HK-2 (cell line): ENCODE results near the gene GID8.

Experiments used
- DNase-seq: peaks from one replicate; pipeline ENCODE4 v3.0.0-alpha.2; 2018; ENCODE audit not compliant: unreplicated experiment

GID8 gene

DNA sequence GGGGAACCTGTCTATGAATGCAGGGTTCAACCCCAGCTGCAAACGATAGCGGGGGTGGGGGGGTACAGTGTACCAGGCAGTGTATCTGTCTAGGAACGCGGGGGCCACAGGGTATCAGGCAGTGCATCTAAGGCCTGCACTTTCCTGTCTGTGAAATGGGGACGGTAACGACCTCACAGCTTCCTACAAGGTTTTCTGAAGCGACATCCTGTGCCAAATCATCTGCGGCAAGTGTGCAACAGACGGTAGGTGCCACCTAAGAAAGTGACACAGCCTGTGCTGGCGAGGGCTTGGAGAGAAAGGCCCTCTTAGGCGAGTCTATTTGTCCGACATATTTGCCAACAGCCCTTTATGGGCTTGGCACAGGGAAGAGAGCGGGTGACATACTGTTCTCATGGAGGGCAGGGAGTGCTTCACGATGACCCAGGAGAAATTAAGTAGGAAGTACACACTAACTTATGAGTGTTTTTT lies 15.5 kb upstream of the GID8 start:
- no peak for DNase-seq

DNA sequence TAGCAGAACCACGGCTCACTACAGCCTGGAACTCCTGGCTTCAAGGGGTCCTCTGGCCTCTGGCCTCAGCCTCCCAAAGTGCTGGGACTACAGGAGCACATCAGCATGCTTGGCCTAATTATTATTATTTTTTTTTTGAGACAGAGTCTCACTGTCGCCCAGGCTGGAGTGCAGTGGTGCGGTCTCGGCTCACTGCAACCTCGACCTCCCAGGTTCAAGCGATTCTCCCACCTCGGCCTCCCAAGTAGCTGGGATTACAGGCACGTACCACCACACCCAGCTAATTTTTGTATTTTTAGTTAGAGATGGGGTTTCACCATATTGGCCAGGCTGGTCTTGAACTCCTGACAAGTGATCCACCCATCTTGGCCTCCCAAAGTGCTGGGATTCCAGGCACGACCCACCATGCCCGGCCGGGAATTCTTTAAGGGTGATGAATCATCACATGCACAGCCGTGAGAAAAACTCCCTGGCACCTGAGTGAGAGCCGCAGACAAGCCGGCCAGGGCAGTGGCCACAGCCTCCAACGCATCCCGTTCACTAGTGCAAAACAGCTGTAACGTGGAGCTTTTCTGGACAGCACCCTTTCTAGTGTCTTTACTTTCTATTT lies 14.8 kb upstream of the GID8 start:
- peak; percentile 88 for DNase-seq

DNA sequence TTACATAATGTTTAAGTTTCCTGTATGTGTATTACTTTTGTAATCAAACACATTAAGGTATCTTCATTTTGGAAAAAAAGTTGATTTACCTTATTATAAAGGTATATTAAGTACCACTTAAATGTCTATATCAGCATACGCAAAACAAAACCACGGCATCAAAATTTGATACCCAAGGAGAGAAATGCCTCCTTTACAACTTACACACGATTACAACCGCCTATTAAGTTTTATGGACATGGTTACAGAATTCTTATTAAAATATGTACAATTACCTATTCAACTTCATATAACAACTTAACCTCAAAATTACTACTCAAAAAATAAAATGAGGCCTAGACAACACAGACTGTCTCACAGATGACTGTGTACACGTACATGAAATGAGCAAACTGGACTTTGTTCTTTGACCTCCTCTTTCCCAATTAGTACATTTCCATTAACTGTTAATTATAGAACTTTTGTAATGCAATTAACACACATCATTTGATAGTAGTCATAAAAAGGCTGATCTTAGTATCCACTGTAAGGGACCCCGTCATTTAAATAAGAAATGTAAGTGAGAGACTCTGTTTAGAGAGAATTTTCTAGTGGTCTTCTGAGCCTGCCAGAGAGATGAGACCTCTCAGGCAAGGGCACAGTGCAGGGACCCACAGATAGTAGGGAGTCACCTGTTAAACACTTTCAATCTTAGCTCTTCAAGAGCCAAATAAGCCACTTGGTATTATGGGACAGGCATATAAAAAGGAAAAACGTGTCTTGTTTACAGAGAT lies 14.1 kb upstream of the GID8 start:
- no peak for DNase-seq

DNA sequence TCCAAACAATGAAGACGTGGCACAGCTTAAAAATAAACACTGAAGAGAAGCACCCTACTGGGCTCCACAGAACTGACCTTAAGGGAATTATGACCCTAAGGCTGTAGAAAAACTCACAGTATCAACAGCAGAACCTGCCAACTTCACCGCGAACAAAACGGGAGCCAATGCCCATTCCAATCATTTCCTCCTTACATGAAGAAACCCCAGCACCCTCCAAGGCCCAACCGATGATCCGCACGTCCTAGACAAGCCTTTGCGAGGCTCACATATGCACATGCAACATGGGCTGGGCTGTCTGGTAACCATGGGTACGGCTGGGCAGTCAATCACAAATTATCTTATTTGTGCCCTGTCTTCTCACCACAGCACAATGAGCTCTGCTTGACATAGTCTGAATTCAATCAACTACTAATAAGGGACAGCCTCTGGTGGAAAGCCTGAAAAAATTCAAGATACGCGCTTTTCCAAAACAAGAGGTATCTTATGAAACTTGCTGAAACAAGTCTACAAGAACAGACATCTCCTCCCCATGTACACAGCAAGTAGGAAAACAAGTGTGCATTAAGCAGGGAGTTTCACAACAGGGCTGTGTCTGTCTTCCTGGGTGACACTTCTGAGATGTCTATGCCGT lies 13.4 kb upstream of the GID8 start:
- DNase-seq = no peak

DNA sequence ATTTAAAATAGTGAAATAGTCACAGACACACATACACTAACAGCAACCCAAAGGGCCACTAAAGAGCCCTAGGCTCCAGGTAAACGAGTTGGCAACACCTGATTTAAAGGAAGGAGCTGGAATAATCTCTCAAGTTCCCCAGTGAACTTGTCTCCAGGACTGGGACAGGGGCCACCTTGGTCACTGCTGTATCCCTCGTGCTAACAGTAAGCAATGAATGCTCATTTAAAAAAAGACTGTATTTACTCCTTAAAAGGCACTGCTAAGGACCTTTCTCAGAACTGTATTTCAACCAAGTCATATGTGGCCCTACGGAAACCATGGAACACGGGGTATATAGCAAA lies 12.9 kb upstream of the GID8 start:
- peak; percentile 28 for DNase-seq

DNA sequence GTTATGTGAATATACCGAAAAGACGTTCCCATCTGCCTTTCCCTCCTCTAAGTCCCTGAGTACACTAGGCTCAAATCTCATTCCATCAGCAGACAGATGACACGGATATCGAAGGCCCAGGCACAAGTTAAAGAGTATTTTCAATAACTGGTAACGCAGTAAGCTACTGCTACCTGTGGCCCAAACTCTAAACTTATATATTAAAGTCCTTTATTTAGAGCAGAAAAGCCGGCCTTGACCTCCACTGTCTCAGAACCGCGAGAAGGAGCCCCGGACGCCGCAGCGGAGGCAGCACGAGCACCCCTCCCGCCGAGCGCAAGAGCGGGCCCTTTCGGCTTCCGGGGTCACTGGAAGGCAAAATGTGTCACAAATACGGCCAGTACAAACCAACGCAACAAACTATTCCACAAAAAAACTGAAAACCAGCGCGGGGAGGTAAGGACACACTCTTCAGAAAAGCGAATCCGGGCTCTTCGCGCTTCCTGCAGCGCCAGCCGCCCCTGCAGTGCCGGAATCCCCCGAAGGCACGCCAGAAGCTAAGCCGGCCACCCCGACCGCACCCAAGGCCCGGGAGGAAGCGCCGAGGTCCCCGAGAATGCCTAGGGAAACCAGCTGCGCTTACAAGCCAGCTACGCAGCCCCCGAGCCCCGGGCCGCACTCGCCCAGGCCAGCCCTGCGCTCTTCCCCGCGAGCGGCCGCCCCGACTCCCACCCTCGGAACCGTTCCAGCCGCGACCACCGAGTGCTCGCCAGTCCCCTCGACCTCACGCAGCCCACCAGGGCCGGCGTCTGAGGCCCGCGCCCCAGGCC lies 12.3 kb upstream of the GID8 start:
- peak; percentile 67 for DNase-seq

DNA sequence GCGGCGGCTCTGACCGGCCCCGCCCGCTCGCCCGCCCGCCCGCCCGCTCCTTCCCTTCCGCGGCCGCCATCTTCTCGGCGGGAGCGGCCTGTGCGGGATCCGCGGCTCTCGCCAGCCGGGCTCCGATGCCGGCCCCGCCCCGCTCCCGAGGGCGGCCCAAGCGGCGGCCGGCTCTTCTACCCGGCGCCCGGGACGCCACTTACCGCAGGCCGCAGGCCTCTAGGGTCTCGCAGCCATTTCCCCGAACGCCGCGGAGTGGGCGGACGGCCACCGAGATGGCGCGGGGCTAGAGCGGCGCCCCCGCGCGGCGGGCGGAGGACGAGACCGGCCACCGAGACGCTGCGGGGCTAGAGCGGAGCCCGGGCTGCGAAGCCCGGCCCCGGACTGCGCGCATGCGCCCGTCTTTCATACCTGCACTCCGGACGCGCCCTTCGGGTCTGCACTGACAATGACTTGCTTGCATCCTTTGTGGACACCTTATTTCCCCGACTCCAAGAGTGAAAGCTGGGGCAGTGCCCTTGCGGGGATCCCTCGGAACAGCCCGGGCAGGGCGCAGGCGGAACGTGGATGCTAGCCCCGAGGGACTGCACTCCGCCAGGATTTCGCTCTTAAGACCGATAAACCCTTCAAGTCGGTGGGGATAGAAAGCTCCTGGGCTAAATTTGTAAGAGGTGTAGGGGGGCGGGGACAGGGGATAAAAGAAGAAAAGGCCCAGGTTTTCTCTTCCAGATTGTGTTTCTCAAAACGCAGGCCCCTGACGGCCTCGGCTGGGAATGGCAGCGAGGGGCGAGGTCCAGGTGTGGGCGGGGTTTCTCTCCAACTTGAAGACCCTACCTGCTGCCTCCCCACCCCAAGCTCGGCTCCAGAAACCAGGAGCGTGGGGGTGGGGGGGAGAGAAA lies 11.5 kb upstream of the GID8 start, which contains the start of gene DIDO1:
DIDO1 (minus strand) TSS at position 277 of the 899 bp plus-strand sequence.
- peak; percentile 93 for DNase-seq

DNA sequence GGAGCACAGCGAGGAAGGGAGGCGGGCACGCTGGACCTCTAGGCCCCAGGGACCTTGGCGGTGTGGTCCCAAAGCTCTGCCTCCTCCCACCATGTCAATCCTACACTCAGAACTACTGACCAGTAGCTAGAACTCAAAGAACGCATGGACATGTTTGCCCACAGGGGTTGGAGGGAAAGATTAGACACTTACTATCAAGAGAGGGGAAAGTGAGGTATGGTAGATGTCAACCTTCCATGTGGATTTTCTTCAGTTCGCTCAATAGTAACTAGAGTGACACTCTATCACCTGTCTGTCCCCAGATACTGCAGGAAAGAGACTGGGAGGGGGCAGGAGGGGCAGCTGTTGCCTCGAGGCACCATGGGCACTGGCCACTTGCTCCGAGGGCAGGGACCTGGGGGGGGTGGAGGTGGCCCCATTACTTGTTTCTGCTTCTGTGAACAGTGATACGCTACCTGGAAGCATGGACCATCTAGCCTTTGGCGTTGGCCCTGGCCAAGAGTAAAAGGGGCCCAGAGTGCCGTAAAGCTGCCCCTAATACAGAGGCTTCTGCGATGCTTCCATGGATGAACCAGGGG lies 10.7 kb upstream of the GID8 start:
- DNase-seq = no peak

DNA sequence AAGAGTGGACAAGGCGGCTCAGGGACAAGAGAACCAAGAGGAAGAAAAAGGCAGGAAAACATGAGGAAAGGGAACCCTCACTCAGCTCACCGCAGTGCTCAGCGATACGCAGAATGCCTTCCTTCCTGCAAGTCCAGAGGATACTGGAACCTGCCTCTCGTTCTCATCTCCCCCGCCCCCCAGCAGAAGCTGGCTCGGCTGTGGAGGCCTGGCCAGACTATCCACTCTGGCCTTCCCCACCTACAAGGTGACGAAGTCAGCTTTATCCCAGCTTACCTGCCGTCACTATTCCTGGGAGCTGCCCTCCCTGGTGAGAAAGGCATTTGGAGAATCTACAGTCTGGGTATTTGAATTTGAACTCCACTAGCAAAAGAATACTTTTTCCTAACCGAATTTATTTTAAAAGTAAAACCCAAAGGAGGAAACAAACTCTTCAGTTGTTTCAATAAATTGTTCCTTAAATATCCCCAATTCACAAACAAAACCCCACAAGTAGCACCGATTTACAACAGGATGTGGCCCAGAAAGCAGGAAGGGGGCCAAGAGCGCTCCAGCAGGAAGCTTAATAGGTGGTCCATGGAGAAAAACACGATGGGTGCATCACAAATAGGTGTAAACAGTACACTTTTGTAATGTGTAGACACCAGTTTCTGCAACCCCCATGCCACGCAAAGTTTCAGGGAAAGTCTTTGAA lies 9.6 kb upstream of the GID8 start:
- no peak for DNase-seq

DNA sequence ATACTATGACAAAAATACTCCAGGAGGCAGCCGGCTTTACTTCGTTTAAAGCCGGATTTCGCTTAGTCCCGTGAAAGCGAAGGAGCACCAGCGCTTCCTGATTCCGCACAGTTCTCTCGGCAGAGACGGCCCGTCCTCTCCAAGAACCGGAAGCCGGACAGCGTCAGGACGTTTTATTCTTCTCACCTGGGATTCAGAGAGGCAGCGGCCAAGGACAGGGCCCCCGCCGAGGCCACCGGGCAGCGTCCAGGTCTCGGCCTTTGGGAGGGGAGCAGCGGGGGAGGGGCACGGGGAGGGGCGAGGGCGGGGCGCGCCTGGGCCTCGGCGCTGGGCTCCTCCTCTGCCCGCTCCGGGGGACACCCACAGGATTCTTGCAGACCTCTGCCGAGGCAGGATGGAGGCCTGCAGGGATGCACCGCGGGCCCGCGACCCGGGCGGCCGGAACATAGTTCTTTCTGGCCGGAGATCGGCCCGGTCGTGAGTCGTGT lies 8.9 kb upstream of the GID8 start:
- no peak for DNase-seq

DNA sequence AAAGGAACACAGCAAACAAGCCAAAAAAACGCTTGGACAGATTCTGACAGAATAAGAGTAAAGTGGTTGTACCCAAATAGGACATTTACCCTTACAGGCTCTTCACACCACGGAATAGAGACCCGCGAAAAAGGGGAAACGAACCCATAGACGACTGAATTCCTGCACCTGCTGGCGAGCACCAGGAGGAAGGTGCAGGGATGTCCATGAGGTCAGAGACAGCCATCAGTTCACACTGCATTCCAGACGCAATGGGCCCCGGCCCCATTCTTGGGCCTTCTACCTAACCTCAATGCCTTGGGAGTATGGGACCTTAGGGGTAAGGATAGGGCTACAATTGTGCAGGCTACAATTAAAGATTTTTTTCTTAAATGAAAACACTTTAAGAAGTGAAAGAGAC lies 6.5 kb upstream of the GID8 start:
- no peak for DNase-seq

DNA sequence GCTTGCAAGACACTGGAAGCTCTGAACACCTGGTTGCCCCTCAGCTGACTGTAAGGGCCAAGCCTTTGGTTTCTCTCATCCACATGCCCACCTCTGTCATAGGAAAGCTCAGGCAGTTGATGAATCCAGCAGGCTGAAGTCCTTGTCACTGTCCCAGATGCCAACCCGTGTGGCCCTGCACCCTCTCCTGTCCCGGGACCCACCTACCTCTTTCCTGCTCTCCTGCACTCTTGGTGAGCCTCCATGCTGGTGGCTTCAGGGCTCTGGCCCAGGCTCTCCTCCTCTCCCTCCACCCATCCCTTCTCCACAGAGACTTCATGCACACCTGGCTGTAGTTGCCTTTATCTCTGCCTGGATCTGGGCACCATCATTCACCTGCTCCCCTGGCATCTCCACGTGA lies 4.0 kb upstream of the GID8 start:
- DNase-seq = no peak

DNA sequence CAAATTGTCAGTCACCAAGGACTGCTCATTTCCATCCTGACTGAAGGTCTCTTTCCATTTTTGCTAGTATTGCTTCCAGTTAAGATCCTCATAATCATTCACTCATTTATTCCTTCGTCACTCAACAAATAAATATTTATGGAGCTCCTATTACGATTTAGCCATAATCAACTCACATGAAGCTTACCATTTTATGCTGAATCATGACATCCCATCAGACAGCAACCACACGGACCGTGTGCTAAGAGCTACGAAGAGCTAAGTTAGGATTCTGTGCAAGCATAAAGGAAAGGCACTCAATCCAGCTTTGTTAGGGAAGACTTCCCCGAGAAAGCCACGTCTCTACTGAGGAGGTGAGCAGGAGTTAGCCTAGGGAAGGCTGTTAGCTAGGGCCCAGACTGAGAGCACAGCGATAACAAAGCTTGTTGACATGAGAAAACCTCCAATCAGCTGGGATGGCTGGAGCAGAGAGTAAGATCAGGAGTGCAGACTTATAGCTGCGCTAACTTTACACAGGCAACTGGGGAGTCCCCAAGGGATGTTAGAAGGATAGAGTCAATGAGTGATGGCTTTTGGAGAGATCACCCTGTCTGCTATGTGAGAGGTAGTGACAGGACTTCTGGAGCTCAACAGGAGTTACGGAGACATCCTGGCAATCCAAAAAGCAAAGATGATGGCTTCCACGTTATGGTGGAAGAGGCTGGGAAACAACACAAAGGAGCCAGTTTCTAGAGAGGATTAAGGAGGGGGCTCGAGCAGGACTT lies 2.6 kb upstream of the GID8 start:
- DNase-seq = no peak

DNA sequence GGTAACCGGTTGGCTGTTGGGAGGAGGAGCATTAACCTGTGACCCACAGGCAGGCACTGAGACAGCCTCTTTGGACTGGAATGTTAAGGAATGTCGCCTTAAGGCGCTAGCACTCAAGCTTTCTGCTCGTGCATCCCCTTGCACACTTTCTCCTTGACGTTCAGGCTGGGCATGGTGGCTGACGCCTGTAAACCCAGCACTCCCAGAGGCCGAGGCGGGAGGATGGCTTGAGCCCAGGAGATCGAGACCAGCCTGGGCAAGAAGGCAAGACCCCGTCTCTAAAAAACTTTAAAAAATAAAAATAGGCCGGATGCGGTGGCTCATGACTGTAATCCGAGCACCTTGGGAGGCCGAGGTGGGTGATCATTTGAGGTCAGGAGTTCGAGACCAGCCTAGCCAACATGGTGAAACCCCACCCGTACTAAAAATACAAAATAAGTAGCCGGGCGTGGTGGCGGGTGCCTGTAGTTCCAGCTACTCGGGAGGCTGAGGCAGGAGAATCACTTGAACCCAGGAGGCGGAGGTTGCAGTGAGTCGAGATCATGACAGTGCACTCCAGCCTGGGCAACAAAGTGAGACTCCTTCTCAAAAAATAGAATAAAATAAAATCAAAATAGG lies 1.9 kb upstream of the GID8 start:
- DNase-seq = no peak

DNA sequence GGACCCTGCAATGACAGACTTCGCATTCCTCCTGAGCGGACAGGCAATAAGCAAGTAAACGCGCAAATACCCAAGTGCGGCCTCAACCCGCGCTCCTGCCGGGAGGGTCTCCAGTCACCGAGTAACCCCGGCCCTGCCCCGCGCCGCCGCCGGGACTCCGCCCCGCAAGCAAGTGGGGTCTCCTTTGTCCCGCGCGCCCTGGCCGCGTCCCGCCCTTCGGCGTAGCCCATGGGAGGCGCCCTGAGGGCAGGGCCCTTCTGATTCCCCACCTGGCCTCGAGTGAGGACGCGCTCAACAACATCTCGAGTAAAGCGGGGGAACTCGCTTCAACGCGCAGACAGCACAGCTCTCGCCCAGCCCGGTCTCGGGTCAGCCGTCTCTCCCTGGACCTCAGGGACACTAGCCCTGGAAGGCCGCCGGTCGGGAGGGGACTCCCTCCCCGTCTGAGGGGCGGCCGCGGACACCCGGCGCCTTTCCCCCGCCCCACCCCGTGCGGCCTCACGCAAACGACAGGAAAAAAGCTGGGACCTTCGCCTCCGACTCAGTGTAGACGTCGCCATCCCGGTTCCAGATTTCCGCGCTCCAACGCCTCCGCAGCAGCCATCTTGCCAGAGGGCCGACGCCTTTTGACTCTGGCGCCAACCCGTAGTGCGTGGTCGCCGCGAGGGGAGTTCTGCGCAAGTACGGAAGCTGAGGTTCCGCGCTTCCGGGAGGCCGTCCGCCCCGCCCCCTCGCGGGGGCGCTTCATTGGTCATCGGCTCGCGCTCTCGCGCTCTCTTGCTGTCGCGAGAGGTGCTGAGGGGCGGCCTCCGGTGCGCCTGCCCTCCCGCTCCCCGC lies 461 bp upstream of the GID8 start:
- DNase-seq = peak; percentile 99

DNA sequence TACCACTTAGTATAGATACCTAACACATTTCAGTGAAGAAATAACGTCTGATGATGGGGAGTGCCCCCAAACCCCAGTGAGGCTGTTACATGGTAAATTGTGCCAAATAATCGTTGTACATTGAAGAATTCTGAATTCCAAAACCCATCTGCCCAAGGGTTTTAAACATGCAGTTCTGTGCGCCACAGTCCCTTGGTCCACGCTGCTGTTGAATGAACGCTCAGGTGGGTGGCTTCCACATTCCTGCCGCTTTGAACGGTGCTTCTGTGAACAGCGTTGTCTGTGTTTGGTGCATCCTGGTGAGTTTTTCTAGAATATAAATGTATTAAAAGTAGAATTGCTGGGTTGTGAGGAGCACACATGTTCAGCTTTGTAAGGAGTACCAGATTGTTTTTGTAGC lies 2.9 kb downstream of the GID8 start:
- DNase-seq = no peak

DNA sequence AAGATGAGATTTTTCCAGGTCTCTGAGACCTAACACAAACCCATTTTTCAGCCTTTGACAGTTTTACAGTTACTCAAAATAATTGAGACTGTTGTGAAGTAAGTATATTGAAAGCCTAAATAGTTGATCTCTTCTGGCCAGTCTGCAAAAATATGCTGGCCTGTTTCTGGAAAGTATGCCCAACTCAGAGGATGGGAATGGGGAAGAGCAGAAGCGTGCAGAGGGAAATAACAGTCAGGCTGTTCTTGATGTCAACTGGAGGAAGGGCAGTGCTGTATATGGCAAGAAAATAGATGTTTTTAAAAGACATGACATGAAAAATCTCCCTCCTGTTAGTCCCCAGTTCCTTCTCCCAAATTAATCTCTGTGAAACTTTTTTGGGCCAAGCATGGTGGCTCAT lies 3.8 kb downstream of the GID8 start:
- no peak for DNase-seq

DNA sequence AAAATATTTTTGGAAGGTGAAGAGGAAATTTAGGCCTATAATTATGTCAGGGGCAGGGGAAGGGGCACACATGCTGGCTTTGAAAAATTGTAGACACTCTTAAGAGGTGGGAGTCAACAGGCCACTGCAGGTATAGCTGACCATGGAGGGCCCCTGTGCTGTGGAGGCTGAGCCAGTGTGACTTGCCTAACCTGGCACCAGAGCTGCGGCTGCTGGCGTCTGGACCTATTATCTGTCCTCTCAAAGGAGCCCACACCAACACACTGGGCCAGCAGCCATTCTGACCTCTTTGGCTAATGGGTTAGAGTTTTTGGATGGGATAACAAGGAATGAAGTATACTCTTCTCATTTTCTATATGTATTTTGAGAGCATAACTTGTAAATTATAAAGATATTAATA lies 4.5 kb downstream of the GID8 start:
- DNase-seq = no peak
